Chondrocyte (in vitro differentiated cells): ENCODE results near the gene SIPA1. TPM values are rescaled to one million over a fixed set of nuclear protein-coding genes. Genes with fewer than 3 reads are reported as not detected.

ENCODE experiments used
- DNase-seq: peaks from one replicate; pipeline ENCODE4 v3.0.0; 2021; ENCODE audit warnings: mixed read lengths, low spot score
- H3K27ac Mint-ChIP-seq: one replicate; pipeline ENCODE4 v1.8.0; 2021; ENCODE audit warnings: mild to moderate bottlenecking, moderate library complexity, mixed read lengths; ENCODE audit not compliant: unreplicated experiment
- H3K27me3 Mint-ChIP-seq: 2 replicates; pipeline ENCODE4 v1.8.0; 2021; ENCODE audit warnings: low read depth, mixed read lengths
- H3K36me3 Mint-ChIP-seq: 2 replicates; pipeline ENCODE4 v1.8.0; 2021; ENCODE audit warnings: low read depth, mixed read lengths
- H3K4me1 Mint-ChIP-seq: 2 replicates; pipeline ENCODE4 v1.8.0; 2021; ENCODE audit warnings: low read depth, mild to moderate bottlenecking, mixed read lengths
- H3K4me3 Mint-ChIP-seq: one replicate; pipeline ENCODE4 v1.8.0; 2021; ENCODE audit warnings: mild to moderate bottlenecking, moderate library complexity, mixed read lengths; ENCODE audit not compliant: unreplicated experiment
- H3K9me3 Mint-ChIP-seq: 2 replicates; pipeline ENCODE4 v1.8.0; 2021; ENCODE audit warnings: low read depth, mixed read lengths
- CTCF ChIP-seq: fragments of 200-600 bp; sonication (generic); IDR thresholded peaks from 2 replicates; pipeline ENCODE4 v1.5.0; 2021; ENCODE audit warnings: antibody characterized with exemption, mild to moderate bottlenecking, moderate library complexity
- total RNA-seq: library from RNA; stranded (reverse); gene quantifications from 3 replicates; pipeline ENCODE4 v1.2.1, GENCODE V29; 2021

Gene SIPA1
- total RNA-seq, 1 donor from 2014 or later: 22.7 TPM

- Mint-ChIP-seq H3K4me1 (no peaks in the 10 kb centered on the region), H3K9me3 (no peaks in the 10 kb centered on the region), H3K36me3 (no peaks in the 10 kb centered on the region), H3K27me3 (no peaks in the 10 kb centered on the region), H3K4me3 (no peak overlapping the region), H3K27ac (no peak overlapping the region)
- TF ChIP-seq CTCF: no peak
- DNase-seq: no peak
Observed at GRCh38 chr11:65692367-65692766, 54.5 kb downstream of the SIPA1 start.

DNA sequence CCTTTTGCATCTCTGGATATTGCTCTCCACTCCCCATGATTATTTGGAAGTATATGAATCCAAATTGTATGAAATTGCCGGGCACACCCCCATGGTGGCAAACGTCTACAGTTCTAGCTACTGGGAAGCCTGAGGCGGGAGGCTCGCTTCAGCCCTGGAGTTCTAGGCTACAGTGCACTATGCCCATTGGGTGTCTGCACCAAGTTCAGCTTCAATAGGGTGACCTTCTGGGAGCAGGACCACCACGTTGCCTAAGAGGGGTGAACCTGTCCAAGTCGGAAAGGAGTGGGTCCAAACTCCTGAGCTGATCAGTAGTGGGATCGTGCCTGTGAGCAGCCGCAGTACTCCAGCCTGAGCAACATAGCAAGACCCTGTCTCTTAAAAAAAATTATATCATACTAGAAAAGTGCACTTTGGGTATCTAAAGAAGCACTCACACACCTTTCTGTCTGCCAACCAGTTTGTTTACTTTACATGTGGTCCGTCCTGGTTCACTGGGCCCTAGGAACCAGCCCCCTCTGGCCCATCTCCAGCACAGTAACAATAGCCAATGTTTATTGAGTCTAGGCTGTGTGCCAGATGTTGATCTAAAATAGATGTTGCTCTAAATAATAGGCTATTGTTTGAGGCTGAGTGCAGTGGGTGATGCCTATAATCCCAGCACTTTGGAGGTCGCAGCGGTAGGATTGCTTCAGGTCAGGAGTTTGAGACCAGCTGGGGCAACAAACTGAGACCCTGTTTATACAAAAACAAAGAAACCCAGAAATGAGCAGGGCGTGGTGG, 57.7 kb downstream of the SIPA1 start:
- Mint-ChIP-seq H3K27ac (no peak overlapping the region), H3K4me3 (no peak overlapping the region), H3K4me1 (no peaks in the 10 kb centered on the region), H3K36me3 (peaks cover 2% of the 10 kb centered on the region), H3K27me3 (peaks cover 20% of the 10 kb centered on the region), H3K9me3 (no peaks in the 10 kb centered on the region)
- no peak for DNase-seq
- no peak for TF ChIP-seq CTCF

- Mint-ChIP-seq H3K9me3 (no peaks in the 10 kb centered on the region), H3K27ac (no peak overlapping the region), H3K27me3 (peaks cover 25% of the 10 kb centered on the region), H3K4me3 (no peak overlapping the region), H3K4me1 (no peaks in the 10 kb centered on the region), H3K36me3 (peaks cover 2% of the 10 kb centered on the region)
- no peak for DNase-seq
- no peak for TF ChIP-seq CTCF
Observed at GRCh38 chr11:65696802-65697552, 59.1 kb downstream of the SIPA1 start.

GRCh38 chr11:65698205-65698604, 60.3 kb downstream of the SIPA1 start:
- no peak overlapping the region for H3K27ac Mint-ChIP-seq
- no peak for TF ChIP-seq CTCF
- no peak overlapping the region for H3K4me3 Mint-ChIP-seq
- no peaks in the 10 kb centered on the region for H3K4me1 Mint-ChIP-seq
- H3K27me3 Mint-ChIP-seq: peaks cover 32% of the 10 kb centered on the region
- DNase-seq: no peak
- peaks cover 2% of the 10 kb centered on the region for H3K36me3 Mint-ChIP-seq
- H3K9me3 Mint-ChIP-seq: no peaks in the 10 kb centered on the region

- DNase-seq: no peak
- no peak overlapping the region for H3K27ac Mint-ChIP-seq
- peaks cover 2% of the 10 kb centered on the region for H3K36me3 Mint-ChIP-seq
- H3K9me3 Mint-ChIP-seq: no peaks in the 10 kb centered on the region
- no peaks in the 10 kb centered on the region for H3K4me1 Mint-ChIP-seq
- H3K27me3 Mint-ChIP-seq: peaks cover 33% of the 10 kb centered on the region
- no peak for TF ChIP-seq CTCF
- H3K4me3 Mint-ChIP-seq: no peak overlapping the region
Observed at GRCh38 chr11:65699306-65699705, 61.4 kb downstream of the SIPA1 start.
